Fibroblast of mammary gland (primary cell): ENCODE measurements around the gene ERH.
"Not testable (repeated sequence)": the region's sequence is repeated elsewhere in the genome, so short reads cannot be mapped to it uniquely, and the experiment has no call there.

ENCODE experiments used
- DNase-seq: peaks from one replicate; pipeline ENCODE4 v3.0.0-alpha.2; 2010; ENCODE audit warnings: low read depth
- H3K4me3 ChIP-seq: 2 replicates; pipeline ENCODE4 v1.5.1; 2011; ENCODE audit warnings: low read depth, mild to moderate bottlenecking, low read length, moderate library complexity; ENCODE audit not compliant: control insufficient read depth
- TF ChIP-seq, protein P1 (sequence below): conservative IDR thresholded peaks from 2 replicates; pipeline ENCODE4 v1.5.1; 2011; ENCODE audit warnings: low read depth, low read length, inconsistent platforms; ENCODE audit not compliant: control insufficient read depth, insufficient read depth

ERH gene

GRCh38 chr14:69429643-69430042, 31.5 kb upstream of the ERH start:
- TF ChIP-seq, protein P1, sequence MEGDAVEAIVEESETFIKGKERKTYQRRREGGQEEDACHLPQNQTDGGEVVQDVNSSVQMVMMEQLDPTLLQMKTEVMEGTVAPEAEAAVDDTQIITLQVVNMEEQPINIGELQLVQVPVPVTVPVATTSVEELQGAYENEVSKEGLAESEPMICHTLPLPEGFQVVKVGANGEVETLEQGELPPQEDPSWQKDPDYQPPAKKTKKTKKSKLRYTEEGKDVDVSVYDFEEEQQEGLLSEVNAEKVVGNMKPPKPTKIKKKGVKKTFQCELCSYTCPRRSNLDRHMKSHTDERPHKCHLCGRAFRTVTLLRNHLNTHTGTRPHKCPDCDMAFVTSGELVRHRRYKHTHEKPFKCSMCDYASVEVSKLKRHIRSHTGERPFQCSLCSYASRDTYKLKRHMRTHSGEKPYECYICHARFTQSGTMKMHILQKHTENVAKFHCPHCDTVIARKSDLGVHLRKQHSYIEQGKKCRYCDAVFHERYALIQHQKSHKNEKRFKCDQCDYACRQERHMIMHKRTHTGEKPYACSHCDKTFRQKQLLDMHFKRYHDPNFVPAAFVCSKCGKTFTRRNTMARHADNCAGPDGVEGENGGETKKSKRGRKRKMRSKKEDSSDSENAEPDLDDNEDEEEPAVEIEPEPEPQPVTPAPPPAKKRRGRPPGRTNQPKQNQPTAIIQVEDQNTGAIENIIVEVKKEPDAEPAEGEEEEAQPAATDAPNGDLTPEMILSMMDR, result no peak
- no peak for DNase-seq
- no peak overlapping the region for H3K4me3 ChIP-seq

DNA sequence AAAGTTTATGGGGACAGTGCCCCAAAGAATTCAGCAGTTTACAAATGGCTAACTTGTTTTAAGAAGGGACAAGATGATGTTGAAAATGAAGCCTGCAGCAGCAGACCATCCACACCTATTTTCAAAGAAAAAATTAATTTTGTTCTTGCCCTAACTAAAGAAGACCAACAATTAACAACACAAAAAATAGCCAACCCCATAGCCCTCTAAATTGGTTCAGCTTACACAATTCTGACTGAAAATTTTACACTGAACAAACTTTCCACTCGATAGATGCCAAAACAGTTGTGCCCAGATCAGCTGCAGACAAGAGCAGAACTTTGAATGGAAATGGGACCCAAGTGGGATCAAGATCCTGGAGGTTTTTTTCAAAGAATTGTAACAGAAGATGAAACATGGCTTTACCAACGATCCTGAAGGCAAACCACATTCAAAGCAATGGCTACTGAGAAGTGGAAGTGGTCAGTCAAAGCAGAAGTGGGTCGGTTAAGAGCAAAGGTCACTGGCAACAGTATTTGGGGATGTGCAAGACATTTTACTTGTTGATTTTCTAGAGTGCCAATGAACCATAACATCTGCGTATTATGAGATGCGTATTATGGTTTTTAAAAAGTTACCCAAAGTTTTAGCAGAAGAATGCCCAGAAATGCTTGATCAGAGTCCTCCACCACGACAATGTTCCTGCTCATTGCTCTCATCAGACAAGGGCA, 30.3 kb upstream of the ERH start:
- H3K4me3 ChIP-seq, result no peak overlapping the region
- DNase-seq, result no peak
- TF ChIP-seq, protein P1, result no peak

DNA sequence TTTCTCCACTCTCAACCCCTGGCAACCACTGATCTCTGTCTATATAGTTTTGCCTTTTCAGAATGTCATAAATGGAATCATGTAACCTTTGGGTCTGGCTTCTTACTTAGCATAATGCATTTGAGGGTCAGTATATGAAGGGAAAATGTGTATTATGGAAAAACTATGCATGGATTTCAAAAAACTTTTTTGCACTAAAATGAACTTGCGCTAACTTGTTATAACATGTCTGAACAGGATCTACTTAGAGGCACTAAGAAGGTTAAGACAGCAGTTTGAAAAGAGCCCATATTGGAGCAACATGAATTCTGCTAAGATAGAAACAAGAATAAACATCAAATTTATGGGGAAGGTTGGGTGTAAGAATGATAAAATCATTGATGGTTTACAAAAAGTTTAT, 29.5 kb upstream of the ERH start:
- TF ChIP-seq, protein P1, result no peak
- no peak overlapping the region for H3K4me3 ChIP-seq
- DNase-seq, result no peak

- H3K4me3 ChIP-seq, result no peak overlapping the region
- peak; percentile 34 for DNase-seq
- TF ChIP-seq, protein P1, result no peak
These were observed 26.2 kb upstream of the ERH start for GRCh38 chr14:69424149-69424923.

GRCh38 chr14:69423279-69423678, 25.2 kb upstream of the ERH start:
- DNase-seq, result peak; percentile 18
- TF ChIP-seq, protein P1, result peak; percentile 7
- H3K4me3 ChIP-seq, result no peak overlapping the region

GRCh38 chr14:69416087-69416486, 18.0 kb upstream of the ERH start:
- not testable (repeated sequence) for DNase-seq, H3K4me3 ChIP-seq

- no peak overlapping the region for H3K4me3 ChIP-seq
- no peak for DNase-seq
- TF ChIP-seq, protein P1, result no peak
These were observed 15.4 kb upstream of the ERH start for GRCh38 chr14:69413483-69413882.
